T47D (cell line): ENCODE measurements around the gene PXDN.

Experiments used
- DNase-seq, 2 experiments: peaks; one replicate each; pipeline versions ENCODE4 v3.0.0 to v3.0.0-alpha.2; 2011 to 2012; ENCODE audit warnings: low read depth in 1 of 2, low spot score in 1 of 2
- JUND ChIP-seq: IDR thresholded peaks from 2 replicates; pipeline ENCODE4 v1.6.1; 2012; ENCODE audit warnings: low read depth
- in situ Hi-C: cut with HindIII; loops from 2 replicates; pipeline ENCODE4 v1.10.0; 2016; ENCODE audit warnings: low sequenced_read_pairs, low pct_unique_long_range_greater_than_20kb

Gene PXDN

GRCh38 chr2:1645761-1646476 lies 98.4 kb downstream of the PXDN start:
- TF ChIP-seq JUND = no peak
- in situ Hi-C loops = no loop called here
- no peak for DNase-seq

- DNase-seq = no peak
- TF ChIP-seq JUND = no peak
- in situ Hi-C loops = no loop called here
Measured at GRCh38 chr2:1644427-1644826, 99.9 kb downstream of the PXDN start.

GRCh38 chr2:1642993-1643619 lies 101.2 kb downstream of the PXDN start:
- no peak for DNase-seq
- in situ Hi-C loops = no loop called here
- TF ChIP-seq JUND = no peak

GRCh38 chr2:1642066-1642861 lies 102.1 kb downstream of the PXDN start:
- in situ Hi-C loops = no loop called here
- no peak for DNase-seq
- TF ChIP-seq JUND = no peak

- TF ChIP-seq JUND = no peak
- in situ Hi-C loops = no loop called here
- no peak for DNase-seq
Measured at GRCh38 chr2:1641523-1641922, 102.8 kb downstream of the PXDN start.

- DNase-seq = no peak
- in situ Hi-C loops = no loop called here
- TF ChIP-seq JUND = no peak
Measured at GRCh38 chr2:1640301-1641135, 103.8 kb downstream of the PXDN start.

GRCh38 chr2:1639086-1639858 lies 105.0 kb downstream of the PXDN start:
- DNase-seq = no peak
- in situ Hi-C loops = no loop called here
- TF ChIP-seq JUND = no peak

- DNase-seq = no peak
- no peak for TF ChIP-seq JUND
- in situ Hi-C loops = no loop called here
Measured at GRCh38 chr2:1638281-1638860, 105.9 kb downstream of the PXDN start.

GRCh38 chr2:1636791-1637415 lies 107.4 kb downstream of the PXDN start:
- in situ Hi-C loops = no loop called here
- no peak for TF ChIP-seq JUND
- no peak for DNase-seq

- in situ Hi-C loops = no loop called here
Measured at GRCh38 chr2:1635823-1636222, 108.5 kb downstream of the PXDN start.

More at GRCh38 chr2:1635823-1636222, 108.5 kb downstream of the PXDN start:
- TF ChIP-seq JUND = no peak
- no peak for DNase-seq
